ENCODE measurements around the gene CNDP1.

DNA sequence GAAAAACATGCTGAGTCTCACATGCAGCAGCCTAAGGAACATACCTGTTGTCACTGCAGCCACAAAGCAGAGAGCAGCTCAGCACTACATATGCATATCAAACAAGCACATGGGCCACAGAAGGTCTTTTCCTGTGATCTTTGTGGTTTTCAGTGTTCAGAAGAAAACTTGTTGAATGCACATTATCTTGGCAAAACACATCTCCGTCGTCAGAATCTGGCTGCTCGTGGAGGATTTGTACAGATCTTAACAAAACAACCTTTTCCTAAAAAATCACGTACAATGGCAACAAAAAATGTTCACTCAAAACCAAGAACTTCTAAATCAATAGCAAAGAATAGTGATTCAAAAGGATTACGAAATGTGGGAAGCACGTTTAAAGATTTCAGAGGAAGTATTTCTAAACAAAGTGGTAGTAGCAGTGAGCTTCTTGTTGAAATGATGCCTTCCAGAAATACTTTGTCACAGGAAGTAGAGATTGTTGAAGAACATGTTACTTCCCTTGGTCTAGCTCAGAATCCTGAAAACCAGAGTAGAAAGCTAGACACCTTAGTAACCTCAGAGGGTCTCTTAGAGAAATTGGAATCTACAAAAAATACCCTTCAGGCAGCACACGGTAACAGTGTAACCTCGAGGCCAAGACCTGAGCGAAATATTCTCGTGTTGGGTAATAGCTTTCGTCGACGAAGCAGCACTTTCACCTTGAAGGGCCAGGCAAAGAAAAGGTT is 97.5 kb downstream of the CNDP1 start:
- TF ChIP-seq CTCF (IDR thresholded peaks at IDR 0.05) (no peak), POLR2A (IDR thresholded peaks at IDR 0.05) (no peak)
